DMS114 treated with DMSO at 0.1 percent for 48 hours (cell line): ENCODE results near the gene CTNNA2.
"Not testable (repeated sequence)": the region's sequence is repeated elsewhere in the genome, so short reads cannot be mapped to it uniquely, and the experiment has no call there.

Experiments used
- DNase-seq: peaks from one replicate; lab custom pipeline; 2025; ENCODE audit not compliant: unreplicated experiment; lab: John Stamatoyannopoulos, UW

The CTNNA2 gene

DNA sequence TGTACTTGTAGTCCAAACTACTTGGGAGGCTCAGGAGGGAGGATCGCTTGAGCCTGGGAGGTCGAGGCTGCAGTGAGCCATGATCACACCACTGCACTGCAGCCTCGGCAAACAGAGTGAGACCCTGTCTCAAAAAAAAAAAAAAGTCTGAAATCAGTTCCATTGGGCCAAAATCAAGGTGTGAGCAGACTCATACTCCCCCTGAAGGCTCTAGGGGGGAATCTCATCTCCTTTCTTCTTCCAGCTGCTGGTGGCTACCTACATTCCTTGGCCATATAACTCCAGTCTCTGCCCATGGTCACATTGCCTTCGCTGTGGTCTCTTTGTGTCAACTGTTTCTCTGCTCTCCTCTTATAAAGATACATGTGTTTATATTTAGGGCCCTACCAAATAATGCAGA is 557.7 kb downstream of the CTNNA2 start:
- no peak for DNase-seq

DNA sequence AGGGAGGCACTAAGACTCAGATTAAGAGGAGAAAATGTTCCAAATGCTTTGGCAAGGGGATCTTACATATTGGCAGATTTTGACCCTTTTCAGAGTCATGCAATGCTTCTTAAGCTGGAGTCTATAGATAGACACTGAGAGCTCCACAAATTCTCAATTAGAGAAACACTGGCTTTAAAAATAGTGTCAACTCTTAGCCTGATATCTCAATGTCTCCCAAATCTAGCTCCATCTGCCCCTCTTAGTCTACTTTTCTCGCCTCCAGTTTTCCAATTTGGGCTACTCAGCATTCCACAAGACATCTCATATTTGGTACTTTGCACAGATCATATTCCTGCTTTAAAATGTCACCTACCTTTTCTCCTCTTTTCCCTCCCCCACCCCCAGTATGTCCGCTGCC is 559.1 kb downstream of the CTNNA2 start:
- DNase-seq = no peak

DNA sequence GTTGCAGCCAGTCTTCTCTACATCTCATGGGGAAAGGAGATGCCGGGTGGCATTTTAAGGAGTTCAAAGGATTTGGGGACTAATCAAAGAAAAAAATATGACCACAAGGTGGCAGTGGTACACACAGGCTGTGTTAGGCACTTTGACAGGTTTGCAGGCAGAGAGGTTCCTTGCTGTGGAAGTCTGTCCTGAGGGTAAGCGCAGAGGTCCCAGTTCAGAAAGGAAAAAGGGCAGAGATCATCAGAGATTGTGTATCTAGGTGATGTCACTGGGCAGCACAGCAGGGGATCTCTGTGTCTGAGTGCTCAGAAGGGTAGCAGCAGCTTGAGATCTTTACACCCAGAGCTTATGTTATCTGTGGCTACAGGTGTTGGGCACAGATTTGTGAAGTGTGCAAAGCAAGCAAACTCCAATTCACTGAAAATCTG is 560.3 kb downstream of the CTNNA2 start:
- peak; percentile 51 for DNase-seq

DNA sequence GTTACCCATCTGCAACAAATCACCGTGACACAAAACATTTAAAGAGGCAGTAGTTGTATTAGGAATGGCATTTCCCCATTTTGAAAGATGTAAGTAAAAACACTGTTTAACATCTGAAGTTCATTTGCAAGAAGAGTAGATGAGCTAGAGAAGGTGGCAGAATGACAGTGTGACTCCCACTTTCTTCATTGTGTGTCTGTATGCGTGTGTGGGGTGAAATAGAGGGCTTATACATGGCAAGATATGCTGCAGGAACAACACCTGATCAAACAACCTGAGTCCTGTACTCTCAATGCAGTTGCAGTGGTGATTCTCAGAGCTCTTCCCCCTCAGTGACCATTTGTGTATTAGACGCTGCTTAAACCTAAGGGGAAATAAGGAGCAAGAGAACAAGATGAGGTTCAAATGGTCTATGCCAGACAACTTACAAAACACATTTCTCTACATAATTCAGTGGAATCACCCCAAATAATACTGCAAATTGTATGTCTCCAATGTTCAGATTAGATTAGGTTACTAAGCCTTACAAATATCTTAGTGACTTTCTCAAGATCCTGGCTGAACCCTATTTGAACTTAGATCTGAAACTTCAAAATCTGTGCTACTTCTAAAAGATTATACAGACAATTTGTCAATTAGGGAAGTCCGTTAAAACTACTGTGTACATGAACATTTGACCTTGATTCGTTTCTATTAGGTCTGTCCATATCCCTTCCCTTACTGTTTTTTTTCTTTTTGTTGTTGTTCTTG is 561.6 kb downstream of the CTNNA2 start:
- no peak for DNase-seq

DNA sequence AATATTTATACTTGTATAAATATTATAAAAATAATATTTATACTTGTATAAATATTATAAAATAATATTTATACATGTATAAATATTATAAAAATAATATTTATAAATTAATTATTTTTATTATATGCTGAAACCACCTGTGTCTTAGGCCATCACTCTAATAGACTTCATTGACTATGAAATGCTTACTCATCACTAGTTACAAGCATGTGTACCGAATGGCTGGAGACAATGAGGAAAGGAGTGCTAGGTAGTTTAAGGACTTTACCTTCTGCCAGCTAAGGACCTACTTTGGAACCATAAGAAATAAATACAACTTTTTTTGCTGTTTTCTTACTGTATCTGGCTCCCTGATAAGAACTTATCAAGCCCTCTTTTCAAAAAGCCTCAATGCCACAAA is 562.9 kb downstream of the CTNNA2 start:
- no peak for DNase-seq

DNA sequence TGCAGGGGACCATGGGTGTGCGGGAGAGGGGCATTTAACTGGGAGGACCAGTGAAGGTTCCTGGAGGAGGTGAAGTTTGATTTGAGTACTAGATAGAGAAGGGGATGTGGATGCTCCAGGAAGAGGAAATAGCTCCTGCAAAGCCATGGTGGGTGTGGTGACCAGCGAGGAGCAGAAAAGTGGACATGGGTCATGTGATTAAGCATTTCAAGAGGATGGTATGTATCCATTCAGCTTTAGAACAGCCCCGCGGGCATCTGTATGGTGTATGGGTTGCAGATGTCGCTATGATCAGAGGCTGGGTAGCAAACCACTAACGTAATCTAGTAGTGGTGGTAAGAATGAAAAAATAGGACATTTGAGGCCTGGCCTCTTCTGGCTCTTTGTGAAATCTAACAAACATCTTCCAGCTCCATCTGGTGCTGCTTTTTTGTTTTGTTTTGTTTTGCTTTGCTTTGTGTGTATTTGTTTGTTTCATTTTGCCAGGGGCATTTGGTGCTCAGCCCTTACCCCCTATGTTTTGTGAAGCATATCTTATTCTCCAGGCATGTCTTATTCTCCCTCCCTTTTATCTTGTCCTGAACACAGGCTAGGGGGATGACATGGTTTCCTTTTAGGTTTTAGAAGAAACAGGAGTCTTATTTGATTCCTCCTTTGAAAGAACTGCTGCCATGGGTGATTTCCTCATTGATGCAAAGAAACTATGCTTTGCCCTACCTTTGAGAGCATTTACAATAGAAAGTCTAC is 565.6 kb downstream of the CTNNA2 start:
- DNase-seq = no peak

DNA sequence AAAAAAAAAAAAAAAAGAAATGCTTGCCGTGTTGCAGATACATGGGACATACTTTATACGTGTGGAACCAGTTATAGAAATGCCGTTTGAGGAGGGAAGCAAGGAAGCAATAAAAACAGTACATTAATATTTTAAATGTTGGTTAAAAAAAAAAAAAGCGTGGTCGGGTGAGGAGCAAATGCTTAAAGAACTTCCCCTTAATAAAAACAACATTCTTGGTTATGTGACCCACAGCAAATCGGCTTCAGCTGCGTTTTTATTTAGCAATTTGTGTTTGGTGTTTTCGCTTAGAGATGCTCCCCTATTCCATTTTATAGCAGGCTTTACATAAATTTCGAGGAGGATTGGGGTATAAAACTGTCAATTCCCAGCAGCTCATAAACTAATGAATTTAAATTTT is 568.1 kb downstream of the CTNNA2 start:
- no peak for DNase-seq

DNA sequence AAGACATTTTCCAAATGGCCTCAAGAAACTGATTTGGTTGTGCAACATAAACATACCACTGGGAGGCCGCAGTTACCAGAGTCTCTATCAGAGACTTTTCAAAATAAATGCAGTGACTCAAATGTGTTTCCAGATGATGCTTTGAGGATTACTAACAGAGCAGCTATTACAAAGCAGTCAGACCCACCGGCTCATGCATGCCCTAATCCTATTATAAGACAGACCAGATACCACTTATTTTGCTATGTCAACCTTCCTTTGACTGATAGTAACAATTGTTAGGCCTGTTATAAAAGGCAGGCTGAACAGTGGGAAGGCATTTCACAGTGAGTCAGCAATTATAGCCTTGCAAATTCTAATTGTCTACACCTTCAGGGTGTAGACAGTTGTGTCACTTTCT is 574.0 kb downstream of the CTNNA2 start:
- no peak for DNase-seq

DNA sequence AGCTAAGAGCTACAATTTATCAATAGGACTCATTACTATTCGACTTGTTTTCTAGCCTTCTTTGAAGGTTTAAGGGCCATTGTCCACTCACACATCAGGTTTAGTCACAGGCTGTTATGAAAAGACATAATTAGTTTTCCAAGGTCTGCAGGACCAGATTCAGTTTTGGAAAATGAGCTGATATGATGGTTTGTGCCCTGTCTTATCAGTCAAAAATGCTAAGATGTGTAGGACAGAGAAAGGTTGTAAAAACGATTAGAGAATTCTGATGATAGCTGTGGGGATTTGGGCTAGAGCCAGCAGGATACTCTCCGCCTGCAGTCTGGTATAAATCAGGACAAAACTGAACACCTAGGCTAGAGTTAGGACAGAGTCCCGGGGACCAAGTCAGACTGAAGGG is 578.4 kb downstream of the CTNNA2 start:
- DNase-seq = no peak

DNA sequence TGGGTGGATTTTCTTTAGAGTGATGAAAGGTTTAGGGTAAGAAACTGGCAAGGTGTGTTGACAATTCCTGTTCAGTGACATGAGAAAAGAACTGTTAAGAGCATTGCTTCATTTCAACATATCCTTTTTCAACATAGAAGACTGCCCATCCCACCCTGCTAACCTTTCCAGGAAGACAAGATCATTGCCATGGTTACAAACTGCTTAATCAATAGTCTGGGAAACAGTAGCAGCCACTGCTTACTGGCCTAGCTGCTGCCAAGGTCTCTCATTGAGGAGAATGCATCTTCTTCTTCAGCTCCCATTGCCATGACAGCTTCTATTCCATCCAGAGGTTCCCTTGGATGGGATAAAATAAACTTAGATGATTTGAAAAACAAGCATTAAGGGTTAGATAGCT is 579.6 kb downstream of the CTNNA2 start:
- DNase-seq = no peak

DNA sequence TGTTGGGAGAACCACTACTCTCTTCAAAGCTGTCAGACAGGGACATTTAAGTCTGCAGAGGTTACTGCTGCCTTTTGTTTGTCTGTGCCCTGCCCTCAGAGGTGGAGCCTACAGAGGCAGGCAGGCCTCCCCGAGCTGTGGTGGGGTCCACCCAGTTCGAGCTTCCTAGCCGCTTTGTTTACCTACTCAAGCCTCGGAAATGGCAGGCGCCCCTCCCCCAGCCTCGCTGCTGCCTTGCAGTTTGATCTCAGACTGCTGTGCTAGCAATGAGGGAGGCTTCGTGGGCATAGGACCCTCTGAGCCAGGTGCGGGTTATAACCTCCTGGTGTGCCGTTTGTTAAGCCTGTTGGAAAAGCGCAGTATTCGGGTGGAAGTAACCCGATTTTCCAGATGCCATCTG is 585.7 kb downstream of the CTNNA2 start:
- DNase-seq = not testable (repeated sequence)

DNA sequence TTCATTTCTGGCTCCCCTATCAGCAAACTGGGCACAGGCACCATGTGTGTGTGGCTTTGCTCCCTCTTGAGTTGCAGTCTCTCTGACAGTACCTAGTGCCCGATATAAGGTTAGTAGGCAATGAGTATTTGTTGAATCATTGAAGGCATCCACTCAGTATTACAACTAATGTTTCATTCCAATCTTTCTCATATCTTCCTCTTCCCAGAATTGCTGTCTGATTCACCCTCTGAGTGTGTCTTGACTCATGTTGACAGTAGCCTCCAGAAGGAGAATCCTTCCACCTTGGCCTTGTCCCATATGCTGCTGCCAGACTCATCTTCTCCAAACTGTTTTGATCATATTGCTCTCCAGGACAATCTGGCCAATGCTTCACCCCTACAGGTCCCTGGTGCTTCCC is 589.2 kb downstream of the CTNNA2 start:
- DNase-seq = no peak

DNA sequence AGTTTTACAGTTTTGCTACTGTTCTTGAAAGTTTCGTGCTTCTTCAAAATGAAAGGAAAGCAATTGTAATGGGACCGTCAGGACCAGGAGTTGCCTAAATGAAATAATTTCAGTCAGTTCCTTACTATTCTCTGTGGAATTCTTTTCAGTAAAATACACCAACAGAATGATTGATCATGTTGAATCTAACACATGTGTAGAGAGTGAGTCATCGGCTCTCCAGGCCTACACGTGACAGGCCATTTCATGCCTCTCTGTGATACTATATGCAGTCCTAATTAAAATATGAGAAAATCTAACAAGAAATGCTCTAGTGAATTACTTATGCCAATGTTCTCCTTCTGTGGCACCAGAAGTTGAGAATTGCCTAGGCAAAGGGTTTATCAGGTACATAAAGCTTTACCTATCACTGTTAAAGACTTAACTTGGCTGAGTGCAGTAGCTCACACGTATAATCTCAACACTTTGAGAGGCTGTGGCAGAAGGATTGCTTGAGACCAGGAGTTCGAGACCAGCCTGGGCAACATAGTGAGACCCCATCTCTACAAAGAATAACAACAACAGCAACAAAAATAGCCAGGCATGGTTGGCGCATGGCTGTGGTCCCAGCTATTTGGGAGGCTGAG is 592.3 kb downstream of the CTNNA2 start:
- DNase-seq = no peak

DNA sequence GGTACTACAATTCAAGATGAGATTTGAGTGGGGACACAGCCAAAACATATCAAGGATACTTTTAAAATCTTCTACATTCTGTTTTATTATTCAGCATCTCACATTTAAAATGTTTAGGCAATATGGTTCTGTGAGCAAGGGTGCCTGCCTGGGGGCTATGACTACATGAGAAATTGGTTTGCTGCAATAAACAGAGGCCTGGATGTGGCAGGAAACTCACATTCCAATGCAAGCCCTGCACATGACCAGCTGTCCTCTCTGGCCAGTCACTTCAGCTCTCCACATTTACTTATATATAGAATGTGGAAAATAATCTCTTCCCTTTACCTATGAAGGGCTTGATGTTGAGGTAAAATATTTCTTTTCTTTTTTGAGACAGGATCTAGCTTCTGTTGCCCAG is 598.3 kb downstream of the CTNNA2 start:
- no peak for DNase-seq

DNA sequence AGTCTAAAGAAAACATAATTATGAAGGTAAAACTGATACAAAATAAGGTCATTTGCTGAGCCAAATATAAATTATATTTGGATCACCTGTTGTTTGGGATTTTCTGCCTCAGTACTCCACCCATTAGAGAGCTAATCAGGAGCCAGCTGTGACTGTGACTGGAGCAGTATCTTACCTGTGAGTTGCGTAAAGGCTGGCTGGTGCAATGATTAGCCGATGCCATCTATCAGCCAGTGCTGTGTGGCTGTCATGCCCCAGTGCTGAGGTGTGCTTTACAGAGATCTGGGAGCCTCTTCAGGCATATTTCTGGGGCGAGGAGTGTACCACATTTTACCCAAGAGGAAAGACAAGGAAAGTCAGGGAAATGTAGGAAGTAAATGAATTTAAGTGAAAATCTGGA is 599.9 kb downstream of the CTNNA2 start:
- no peak for DNase-seq

DNA sequence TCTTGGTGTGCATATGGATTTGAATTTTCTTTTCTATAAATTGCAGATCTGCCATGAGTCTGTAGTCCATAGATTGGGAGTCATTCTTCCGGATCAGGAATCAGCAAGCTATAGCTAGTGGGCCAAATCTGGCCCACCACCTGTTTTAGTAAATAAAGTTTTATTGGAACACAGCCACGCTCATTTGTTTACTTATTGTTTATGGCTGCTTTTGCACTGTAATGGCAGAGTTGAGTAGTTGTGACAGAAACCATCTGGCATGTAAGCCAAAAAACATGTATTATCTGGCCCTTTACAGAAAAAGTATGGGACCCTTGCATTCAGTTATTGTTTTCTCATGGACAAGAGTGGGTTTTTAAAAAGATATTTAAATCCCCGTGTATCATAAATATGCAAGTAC is 600.5 kb downstream of the CTNNA2 start:
- no peak for DNase-seq

DNA sequence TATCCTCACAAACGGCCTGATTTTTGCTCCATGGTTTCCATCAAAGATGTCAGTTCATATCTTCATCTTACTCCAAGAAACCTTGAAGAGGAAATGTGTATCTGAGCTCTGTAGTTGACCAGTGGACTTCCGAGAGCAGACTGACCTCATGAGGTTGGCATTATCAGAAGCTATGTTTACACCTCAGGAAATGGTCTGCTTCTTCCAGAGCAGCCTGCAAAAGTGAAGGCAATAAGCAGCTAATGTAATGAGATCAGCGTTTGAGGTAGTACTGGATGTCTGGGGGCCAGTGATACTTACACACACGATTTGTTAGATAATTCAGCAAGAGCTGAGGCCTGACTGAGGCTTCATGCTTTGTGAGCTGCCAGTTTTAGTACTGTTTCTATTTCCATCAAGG is 602.0 kb downstream of the CTNNA2 start:
- no peak for DNase-seq

DNA sequence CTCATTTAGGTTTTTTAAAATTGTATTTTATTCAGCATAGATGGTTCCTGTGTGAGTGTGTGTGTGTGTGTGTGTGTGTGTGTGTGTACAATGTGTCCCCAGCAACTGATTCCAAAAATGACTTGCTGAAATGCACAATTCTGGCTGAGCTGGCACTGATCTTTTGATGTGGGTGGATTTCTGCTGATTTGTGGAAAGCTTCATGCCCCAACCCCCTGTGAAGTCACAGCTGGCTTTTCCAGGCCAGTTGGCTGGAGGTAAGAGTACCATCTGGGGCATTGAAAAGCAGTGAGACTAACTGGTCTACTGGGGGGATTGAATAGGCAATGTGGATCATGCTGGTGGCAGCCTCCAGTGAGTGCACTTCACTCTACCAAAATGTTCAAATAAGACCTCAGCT is 604.5 kb downstream of the CTNNA2 start:
- DNase-seq = no peak

DNA sequence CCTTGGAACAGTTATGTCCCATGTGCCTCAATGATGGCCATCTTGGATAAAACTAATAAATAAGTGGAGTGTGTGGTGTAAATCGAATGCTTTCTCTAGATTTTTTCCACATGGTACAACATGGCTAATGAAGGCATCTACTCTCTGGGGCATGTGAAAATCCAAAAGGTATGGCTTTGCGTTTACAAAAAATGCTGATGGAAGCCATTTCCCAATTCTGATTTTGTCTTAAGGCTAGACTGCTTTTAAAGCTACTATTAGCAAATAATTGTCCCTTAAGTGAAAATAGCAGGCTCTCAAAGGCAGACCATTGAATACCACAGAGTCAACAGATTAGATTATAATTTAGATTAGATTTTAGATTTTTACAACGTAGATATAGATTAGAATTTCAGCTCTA is 608.0 kb downstream of the CTNNA2 start:
- DNase-seq = no peak

DNA sequence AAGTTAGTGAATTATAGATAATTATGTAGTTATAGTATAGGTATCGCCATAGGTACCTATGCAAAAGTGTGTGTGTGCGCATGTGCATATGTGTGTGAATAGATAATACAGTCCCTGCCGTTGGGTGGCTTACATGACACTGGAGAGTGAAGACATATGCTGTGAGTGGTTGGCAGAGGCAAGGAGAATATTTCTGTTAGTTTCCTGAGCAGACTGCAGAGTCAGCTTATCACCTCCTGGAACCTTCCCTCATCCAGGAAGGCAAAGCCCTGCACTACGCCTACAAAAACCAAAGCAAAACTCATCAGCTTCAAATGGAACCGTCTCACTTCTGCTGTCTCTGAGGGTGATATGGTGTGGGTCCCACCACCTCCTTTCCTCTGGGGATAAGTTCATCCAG is 609.8 kb downstream of the CTNNA2 start:
- DNase-seq = no peak

DNA sequence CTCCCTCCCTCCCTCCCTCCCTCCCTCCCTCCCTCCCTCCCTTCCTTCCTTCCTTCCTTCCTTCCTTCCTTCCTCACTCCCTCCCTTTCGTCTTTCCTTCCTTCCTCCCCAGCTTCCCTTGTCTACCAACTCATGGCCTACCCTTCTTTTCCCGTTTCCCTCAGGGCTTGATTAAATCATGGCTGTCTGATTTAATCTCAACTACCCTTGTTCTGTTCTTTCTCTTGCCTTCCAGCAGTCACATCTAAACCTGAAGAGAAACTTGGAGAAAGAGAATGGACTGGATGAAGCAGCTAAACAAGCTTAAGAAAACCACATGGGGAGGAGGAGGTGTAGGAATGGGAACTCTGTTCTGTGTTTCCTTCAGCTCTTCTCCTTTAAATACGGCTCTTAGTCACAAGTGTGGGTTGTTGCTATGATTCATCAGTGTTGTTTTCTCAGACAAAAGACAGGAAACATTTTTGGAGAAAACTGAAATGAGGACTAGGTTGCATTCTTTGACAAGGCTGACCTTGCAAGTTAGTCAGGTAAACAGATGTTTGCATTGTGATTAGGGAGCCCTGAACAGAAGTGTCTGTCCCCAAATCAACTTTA is 613.8 kb downstream of the CTNNA2 start:
- no peak for DNase-seq

DNA sequence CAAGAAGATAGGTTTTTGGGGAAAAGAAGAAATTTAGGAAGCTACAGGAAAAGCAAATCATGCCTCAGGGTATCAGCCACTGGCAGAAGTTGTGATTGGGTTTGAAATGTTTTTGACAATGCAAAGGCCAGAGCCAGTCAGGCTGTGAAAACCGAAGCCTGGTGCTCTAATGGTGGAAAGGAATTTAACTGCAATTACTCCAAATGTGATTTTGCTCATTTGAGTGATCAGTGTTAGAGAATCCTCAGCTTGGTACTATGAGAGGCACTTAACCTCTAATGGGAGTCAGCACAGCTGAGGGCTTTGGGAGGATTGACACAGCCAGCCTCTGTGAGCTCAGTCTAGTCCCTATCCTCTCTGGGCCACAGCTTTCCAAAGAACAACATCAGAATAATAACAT is 615.2 kb downstream of the CTNNA2 start:
- DNase-seq = no peak
